ENCODE measurements around the gene AGBL4.

DNA sequence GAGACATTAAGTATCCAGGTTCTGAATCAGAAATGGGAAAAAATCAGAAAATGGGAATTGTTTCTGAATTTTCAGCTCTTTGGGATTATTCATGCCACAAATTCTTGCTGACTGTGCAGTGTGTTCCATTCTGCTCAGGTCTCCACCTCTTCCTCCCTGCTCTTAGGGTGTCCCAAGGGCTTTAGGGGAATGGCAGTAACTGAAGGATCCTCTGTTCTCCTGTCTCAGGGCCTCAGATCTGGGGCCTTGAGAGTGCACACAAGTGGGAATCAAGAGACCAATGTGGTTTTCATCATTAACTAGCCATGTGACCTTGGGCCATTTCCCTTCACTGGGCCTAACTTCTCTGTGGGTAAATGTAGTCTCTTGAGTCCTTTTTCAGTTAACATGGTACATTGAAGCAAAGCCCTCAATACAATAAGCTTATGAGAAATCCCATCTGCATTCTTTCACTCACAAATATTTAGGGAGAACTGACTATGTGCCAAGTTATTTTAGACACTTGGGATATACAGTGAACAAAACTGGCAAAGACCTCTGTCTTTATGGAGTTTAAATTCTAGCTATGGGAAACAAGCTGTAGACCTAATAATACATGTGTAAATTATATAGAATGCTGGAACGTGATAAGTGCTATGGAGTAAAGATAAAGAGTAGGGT is 1476.1 kb downstream of the AGBL4 start:
- TF ChIP-seq CTCF (optimal IDR thresholded peaks at IDR 0.05 in 1 of 3, IDR thresholded peaks at IDR 0.05 in 1 of 3, conservative IDR thresholded peaks at IDR 0.05 in 1 of 3; ENCODE audit: extremely low read depth in 1 of 3, insufficient read depth in 2 of 3, low read length in 3 of 3) (no peak), EZH2 (IDR thresholded peaks at IDR 0.05; ENCODE audit: low read length) (no peak)

Data from keratinocyte (primary cell).